ENCODE measurements around the gene NHERF1. TPM values are rescaled to one million over a fixed set of nuclear protein-coding genes. Genes with fewer than 3 reads are reported as not detected.

The NHERF1 gene
- total and polyA plus RNA-seq, 2 of the 4 experiments (the other 2 are of a cell fraction) = 3.8 to 11.8 TPM

DNA sequence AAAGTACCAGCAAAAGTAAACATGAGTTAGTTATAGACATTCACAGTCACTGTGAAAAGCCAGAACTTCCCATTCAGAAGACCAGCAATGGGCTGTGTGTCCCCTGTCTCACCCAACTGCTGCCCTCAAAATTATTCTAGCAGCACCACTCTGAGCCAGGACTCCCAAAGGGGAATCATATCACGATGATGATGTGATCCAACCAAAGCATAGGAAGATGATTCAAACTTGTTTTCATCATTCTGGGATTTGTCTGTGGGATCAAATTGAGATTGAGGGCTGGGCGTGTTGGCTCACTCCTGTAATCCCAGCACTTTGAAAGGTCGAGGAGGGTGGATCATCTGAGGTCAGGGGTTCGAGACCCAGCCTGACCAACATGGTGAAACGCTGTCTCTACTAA, 34.1 kb downstream of the NHERF1 start:
- peaks cover 20% of the 10 kb centered on the region for H3K36me3 ChIP-seq (ENCODE audit: control insufficient read depth, insufficient read depth, low read length)
- no peak overlapping the region for H2BK20ac ChIP-seq (ENCODE audit: low read depth, low read length)
- ATAC-seq (ENCODE audit: low read depth) (no peak), DNase-seq (no peak)
- TF ChIP-seq NFE2L2 (IDR thresholded peaks at IDR 0.05; ENCODE audit: low read depth, low read length) (no peak), RAD21 (IDR thresholded peaks at IDR 0.05; ENCODE audit: low read length) (no peak), MAFK (IDR thresholded peaks at IDR 0.05; ENCODE audit: low read depth, low read length) (no peak), POLR2A (IDR thresholded peaks at IDR 0.05; ENCODE audit: low read depth, low read length) (no peak), USF2 (IDR thresholded peaks at IDR 0.05; ENCODE audit: low read depth, low read length) (no peak), BHLHE40 (IDR thresholded peaks at IDR 0.05; ENCODE audit: low read depth, low read length) (no peak), CHD1 (IDR thresholded peaks at IDR 0.05; ENCODE audit: low read depth, low read length) (no peak), FOS (IDR thresholded peaks at IDR 0.05; ENCODE audit: low read depth, low read length) (no peak), CEBPB (IDR thresholded peaks at IDR 0.05; ENCODE audit: low read depth, low read length) (no peak)
- H4K20me1 ChIP-seq (ENCODE audit: insufficient read depth, low read length) = peaks cover 6% of the 10 kb centered on the region; the same call in 1 of the 2 replicates
- H2AK9ac ChIP-seq (replicated peaks; ENCODE audit: low read depth, low read length, poor library complexity) = no peak overlapping the region
- peaks cover 2% of the 10 kb centered on the region; the same call in 1 of the 2 replicates for H3K4me1 ChIP-seq (ENCODE audit: control insufficient read depth, insufficient read depth, low read length)
- no peak overlapping the region for H4K5ac ChIP-seq (ENCODE audit: low read depth, low read length)
- no peaks in the 10 kb centered on the region; the same call in 1 of the 2 replicates for H3K9me1 ChIP-seq (ENCODE audit: insufficient read depth, low read length)
- no peak overlapping the region for H2BK5ac ChIP-seq (ENCODE audit: low read depth, low read length, poor library complexity, severe bottlenecking)
- H3K18ac ChIP-seq (ENCODE audit: low read depth, low read length) = no peak overlapping the region
- in situ Hi-C loops (cut with MboI; ENCODE audit: low sequenced_read_pairs) (no loop called here), intact Hi-C loops (cut with micrococcal nuclease) (no loop called here), dilution Hi-C loops (cut with HindIII; ENCODE audit: low sequenced_read_pairs, unreplicated experiment) (no loop called here)
- no peak overlapping the region for H2BK120ac ChIP-seq (ENCODE audit: low read depth, low read length)
- H3K4me3 ChIP-seq (ENCODE audit: insufficient read depth, low read depth, low read length) = no peak overlapping the region
- WGBS, 2 experiments (ENCODE audit: extremely low coverage in 2 of 2, insufficient read length in 1 of 2) = no CpG with 5 or more reads among the region's 5 CpGs
- BruUV-seq (replicated peaks) = no TSS peak
- no peak overlapping the region for H3K9ac ChIP-seq (ENCODE audit: low read depth, low read length)
- no peaks in the 10 kb centered on the region for H3K9me3 ChIP-seq (ENCODE audit: control insufficient read depth, insufficient read depth, low read length)
- H3K4ac ChIP-seq (ENCODE audit: low read depth, low read length) = no peak overlapping the region
- ChIA-PET POLR2A (ENCODE audit: unreplicated experiment) (no interaction called here), CTCF (interaction anchor here (1.3 kb wide), 1 partner anchor 38 kb away, joined by 4 read pairs; no protein-coding TSS in a partner anchor)
- no peak overlapping the region for H2AK5ac ChIP-seq (ENCODE audit: low read depth, low read length)
- H2AFZ ChIP-seq (replicated peaks; ENCODE audit: low read length, poor library complexity) = no peak overlapping the region
- H3K27me3 ChIP-seq (ENCODE audit: control insufficient read depth, insufficient read depth, low read length) = no peaks in the 10 kb centered on the region
- no peak overlapping the region for H3K23ac ChIP-seq (ENCODE audit: low read depth, low read length)
- peaks cover 12 to 32% of the 10 kb centered on the region in 2 experiments for H3K79me1 ChIP-seq (ENCODE audit: low read depth in 1 of 2, low read length in 2 of 2)
- no peak overlapping the region for H2BK15ac ChIP-seq (ENCODE audit: low read depth, low read length)
- no peak overlapping the region for H3K14ac ChIP-seq (replicated peaks; ENCODE audit: low read depth, low read length)
- H4K8ac ChIP-seq (ENCODE audit: low read depth in 2 of 2, low read length in 2 of 2) = no peak overlapping the region
- no peak overlapping the region for H3K4me2 ChIP-seq (ENCODE audit: low read depth, low read length)
- no peak overlapping the region for H3K56ac ChIP-seq (ENCODE audit: extremely low read depth, insufficient read depth, low read length)
- no peak overlapping the region for H3K27ac ChIP-seq (ENCODE audit: insufficient read depth, low read length)
- no peak overlapping the region for H4K91ac ChIP-seq (ENCODE audit: insufficient read depth, low read depth, low read length)
